ENCODE results near the gene IMPDH2.

Gene IMPDH2

DNA sequence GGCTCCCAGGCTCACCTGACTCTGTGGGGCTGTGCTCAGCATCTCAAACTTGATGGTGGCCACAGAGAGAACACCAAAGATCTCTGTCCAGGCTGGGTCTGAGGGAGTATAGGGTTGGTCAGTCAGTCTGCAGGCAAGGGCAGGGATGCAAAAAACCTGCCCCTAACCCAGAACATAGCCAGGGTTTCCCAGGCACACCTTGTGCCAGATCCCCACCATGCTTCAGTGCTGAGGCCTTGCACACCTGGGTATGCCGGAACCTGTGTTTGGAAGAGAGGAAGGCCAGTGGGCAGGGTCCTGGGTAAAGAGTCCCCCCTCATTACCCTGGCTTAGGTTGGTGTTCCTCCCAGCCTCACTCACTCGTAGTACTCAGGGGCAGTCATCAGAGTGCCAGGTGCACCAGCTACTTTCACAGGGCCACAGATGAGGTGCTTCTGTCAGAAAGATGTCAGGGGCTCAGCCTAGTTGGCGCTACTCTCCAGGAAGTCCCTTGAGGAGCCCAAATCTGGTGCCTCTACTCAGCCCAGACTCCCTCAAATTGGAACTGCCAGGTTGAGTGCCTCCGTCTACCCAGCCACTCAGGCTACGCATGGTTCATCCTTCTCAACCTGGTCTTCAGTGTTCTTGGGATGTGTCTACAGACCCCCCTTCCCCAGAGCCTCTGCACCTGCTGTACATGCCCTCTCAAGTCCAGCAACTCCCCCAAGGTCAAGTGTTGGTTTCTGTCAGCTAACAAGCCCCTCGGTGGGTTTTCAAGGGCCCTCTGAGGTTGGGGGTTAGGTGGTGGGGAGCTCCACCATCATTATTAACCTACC, 12.6 kb downstream of the IMPDH2 start (continued):
- TF ChIP-seq, protein P1, sequence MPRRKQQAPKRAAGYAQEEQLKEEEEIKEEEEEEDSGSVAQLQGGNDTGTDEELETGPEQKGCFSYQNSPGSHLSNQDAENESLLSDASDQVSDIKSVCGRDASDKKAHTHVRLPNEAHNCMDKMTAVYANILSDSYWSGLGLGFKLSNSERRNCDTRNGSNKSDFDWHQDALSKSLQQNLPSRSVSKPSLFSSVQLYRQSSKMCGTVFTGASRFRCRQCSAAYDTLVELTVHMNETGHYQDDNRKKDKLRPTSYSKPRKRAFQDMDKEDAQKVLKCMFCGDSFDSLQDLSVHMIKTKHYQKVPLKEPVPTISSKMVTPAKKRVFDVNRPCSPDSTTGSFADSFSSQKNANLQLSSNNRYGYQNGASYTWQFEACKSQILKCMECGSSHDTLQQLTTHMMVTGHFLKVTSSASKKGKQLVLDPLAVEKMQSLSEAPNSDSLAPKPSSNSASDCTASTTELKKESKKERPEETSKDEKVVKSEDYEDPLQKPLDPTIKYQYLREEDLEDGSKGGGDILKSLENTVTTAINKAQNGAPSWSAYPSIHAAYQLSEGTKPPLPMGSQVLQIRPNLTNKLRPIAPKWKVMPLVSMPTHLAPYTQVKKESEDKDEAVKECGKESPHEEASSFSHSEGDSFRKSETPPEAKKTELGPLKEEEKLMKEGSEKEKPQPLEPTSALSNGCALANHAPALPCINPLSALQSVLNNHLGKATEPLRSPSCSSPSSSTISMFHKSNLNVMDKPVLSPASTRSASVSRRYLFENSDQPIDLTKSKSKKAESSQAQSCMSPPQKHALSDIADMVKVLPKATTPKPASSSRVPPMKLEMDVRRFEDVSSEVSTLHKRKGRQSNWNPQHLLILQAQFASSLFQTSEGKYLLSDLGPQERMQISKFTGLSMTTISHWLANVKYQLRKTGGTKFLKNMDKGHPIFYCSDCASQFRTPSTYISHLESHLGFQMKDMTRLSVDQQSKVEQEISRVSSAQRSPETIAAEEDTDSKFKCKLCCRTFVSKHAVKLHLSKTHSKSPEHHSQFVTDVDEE (CRISPR knock-in tag; IDR thresholded peaks at IDR 0.05): no peak
- TF ChIP-seq SNAI2 (CRISPR knock-in tag; IDR thresholded peaks at IDR 0.05): no peak
- no peak for TF ChIP-seq RARB (CRISPR knock-in tag; IDR thresholded peaks at IDR 0.05)
- no peak for TF ChIP-seq BACH2 (CRISPR knock-in tag; IDR thresholded peaks at IDR 0.05; ENCODE audit: borderline replicate concordance)

DNA sequence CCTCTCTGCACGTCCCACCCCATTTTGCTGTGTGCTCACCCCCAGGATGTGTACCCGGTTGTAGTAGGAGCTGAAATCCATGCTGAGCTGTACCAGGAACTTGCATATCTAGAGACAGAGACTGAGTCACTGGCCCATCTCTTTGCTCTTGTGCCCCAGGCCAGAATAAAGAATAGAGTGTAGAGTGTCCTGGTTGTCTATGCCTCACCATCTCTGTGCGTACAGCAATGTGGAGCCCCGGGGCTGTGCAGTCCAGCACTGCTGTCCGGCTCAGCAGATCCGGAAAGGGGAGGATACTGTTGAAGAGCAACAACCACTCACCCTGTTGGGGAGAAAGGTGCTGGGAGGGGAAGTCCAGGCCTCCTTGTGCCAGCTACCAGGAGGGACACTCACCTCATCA, 13.4 kb downstream of the IMPDH2 start:
- no peak for ATAC-seq
- TF ChIP-seq BACH2 (CRISPR knock-in tag; IDR thresholded peaks at IDR 0.05; ENCODE audit: borderline replicate concordance) (no peak), CSDC2 (CRISPR knock-in tag; IDR thresholded peaks at IDR 0.05) (no peak), ZNF565 (CRISPR knock-in tag; conservative IDR thresholded peaks at IDR 0.05; ENCODE audit: low read depth) (no peak), RARB (CRISPR knock-in tag; IDR thresholded peaks at IDR 0.05) (no peak), GLIS3 (CRISPR knock-in tag; IDR thresholded peaks at IDR 0.05) (no peak), ISL1 (CRISPR knock-in tag; IDR thresholded peaks at IDR 0.05) (no peak), ZFP30 (CRISPR knock-in tag; IDR thresholded peaks at IDR 0.05) (no peak)
- TF ChIP-seq, protein P2, sequence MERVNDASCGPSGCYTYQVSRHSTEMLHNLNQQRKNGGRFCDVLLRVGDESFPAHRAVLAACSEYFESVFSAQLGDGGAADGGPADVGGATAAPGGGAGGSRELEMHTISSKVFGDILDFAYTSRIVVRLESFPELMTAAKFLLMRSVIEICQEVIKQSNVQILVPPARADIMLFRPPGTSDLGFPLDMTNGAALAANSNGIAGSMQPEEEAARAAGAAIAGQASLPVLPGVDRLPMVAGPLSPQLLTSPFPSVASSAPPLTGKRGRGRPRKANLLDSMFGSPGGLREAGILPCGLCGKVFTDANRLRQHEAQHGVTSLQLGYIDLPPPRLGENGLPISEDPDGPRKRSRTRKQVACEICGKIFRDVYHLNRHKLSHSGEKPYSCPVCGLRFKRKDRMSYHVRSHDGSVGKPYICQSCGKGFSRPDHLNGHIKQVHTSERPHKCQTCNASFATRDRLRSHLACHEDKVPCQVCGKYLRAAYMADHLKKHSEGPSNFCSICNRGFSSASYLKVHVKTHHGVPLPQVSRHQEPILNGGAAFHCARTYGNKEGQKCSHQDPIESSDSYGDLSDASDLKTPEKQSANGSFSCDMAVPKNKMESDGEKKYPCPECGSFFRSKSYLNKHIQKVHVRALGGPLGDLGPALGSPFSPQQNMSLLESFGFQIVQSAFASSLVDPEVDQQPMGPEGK (CRISPR knock-in tag; IDR thresholded peaks at IDR 0.05; ENCODE audit: borderline replicate concordance): no peak
- TF ChIP-seq, protein P3, sequence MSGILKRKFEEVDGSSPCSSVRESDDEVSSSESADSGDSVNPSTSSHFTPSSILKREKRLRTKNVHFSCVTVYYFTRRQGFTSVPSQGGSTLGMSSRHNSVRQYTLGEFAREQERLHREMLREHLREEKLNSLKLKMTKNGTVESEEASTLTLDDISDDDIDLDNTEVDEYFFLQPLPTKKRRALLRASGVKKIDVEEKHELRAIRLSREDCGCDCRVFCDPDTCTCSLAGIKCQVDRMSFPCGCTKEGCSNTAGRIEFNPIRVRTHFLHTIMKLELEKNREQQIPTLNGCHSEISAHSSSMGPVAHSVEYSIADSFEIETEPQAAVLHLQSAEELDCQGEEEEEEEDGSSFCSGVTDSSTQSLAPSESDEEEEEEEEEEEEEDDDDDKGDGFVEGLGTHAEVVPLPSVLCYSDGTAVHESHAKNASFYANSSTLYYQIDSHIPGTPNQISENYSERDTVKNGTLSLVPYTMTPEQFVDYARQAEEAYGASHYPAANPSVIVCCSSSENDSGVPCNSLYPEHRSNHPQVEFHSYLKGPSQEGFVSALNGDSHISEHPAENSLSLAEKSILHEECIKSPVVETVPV (CRISPR knock-in tag; IDR thresholded peaks at IDR 0.05): no peak

DNA sequence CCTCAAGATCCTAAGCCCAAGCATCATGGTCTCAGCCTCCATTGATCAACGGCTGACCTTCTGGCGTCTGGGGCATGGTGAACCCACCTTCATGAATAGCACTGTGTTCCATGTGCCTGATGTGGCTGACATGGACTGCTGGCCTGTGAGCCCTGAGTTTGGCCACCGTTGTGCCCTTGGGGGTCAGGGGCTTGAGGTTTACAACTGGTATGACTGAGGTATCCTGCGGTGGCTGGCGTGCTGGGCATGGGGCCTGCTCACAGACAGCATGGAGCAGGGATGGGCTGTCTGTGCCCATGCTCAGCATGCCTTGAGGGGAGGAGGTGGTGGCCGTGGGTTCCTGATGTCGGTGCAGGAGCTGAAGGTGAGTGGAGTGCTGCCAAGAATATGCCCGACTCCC, 14.1 kb downstream of the IMPDH2 start:
- no peak for ATAC-seq
- TF ChIP-seq ZC3H10 (CRISPR knock-in tag; IDR thresholded peaks at IDR 0.05) (no peak), ZNF70 (CRISPR knock-in tag; IDR thresholded peaks at IDR 0.05) (no peak), TCF4 (CRISPR knock-in tag; IDR thresholded peaks at IDR 0.05; ENCODE audit: borderline replicate concordance) (no peak), ESRRG (CRISPR knock-in tag; IDR thresholded peaks at IDR 0.05) (no peak), GLIS3 (CRISPR knock-in tag; IDR thresholded peaks at IDR 0.05) (no peak), BACH2 (CRISPR knock-in tag; IDR thresholded peaks at IDR 0.05; ENCODE audit: borderline replicate concordance) (no peak), PPARA (CRISPR knock-in tag; IDR thresholded peaks at IDR 0.05; ENCODE audit: borderline replicate concordance) (no peak), OSR1 (CRISPR knock-in tag; IDR thresholded peaks at IDR 0.05) (no peak), ISL1 (CRISPR knock-in tag; IDR thresholded peaks at IDR 0.05) (no peak), ZFP3 (CRISPR knock-in tag; IDR thresholded peaks at IDR 0.05) (no peak), ZNF565 (CRISPR knock-in tag; conservative IDR thresholded peaks at IDR 0.05; ENCODE audit: low read depth) (no peak), ZNF8 (CRISPR knock-in tag; IDR thresholded peaks at IDR 0.05) (no peak), CSDC2 (CRISPR knock-in tag; IDR thresholded peaks at IDR 0.05) (no peak), ARNTL (CRISPR knock-in tag; IDR thresholded peaks at IDR 0.05; ENCODE audit: borderline replicate concordance, low read depth) (no peak), SNAI2 (CRISPR knock-in tag; IDR thresholded peaks at IDR 0.05) (no peak)
- TF ChIP-seq, protein P4, sequence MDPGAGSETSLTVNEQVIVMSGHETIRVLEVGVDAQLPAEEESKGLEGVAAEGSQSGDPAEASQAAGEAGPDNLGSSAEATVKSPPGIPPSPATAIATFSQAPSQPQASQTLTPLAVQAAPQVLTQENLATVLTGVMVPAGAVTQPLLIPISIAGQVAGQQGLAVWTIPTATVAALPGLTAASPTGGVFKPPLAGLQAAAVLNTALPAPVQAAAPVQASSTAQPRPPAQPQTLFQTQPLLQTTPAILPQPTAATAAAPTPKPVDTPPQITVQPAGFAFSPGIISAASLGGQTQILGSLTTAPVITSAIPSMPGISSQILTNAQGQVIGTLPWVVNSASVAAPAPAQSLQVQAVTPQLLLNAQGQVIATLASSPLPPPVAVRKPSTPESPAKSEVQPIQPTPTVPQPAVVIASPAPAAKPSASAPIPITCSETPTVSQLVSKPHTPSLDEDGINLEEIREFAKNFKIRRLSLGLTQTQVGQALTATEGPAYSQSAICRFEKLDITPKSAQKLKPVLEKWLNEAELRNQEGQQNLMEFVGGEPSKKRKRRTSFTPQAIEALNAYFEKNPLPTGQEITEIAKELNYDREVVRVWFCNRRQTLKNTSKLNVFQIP (CRISPR knock-in tag; IDR thresholded peaks at IDR 0.05; ENCODE audit: borderline replicate concordance, low read depth): no peak
- TF ChIP-seq, protein P1 (CRISPR knock-in tag; IDR thresholded peaks at IDR 0.05): no peak
- TF ChIP-seq, protein P5, sequence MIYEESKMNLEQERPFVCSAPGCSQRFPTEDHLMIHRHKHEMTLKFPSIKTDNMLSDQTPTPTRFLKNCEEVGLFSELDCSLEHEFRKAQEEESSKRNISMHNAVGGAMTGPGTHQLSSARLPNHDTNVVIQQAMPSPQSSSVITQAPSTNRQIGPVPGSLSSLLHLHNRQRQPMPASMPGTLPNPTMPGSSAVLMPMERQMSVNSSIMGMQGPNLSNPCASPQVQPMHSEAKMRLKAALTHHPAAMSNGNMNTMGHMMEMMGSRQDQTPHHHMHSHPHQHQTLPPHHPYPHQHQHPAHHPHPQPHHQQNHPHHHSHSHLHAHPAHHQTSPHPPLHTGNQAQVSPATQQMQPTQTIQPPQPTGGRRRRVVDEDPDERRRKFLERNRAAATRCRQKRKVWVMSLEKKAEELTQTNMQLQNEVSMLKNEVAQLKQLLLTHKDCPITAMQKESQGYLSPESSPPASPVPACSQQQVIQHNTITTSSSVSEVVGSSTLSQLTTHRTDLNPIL (CRISPR knock-in tag; IDR thresholded peaks at IDR 0.05; ENCODE audit: low read depth): no peak
- TF ChIP-seq, protein P3 (CRISPR knock-in tag; IDR thresholded peaks at IDR 0.05): no peak
